ENCODE data around the gene BNIP3. TPM values are rescaled to one million over a fixed set of nuclear protein-coding genes. Genes with fewer than 3 reads are reported as not detected.

BNIP3 gene
- total RNA-seq, 1 experiment from 2014 or later, result 57.1 TPM

GRCh38 chr10:131963350-131963749 is 18.4 kb downstream of the BNIP3 start:
- Histone ChIP-seq H3K4ac (ENCODE audit: low read depth, low read length) (no peak overlapping the region), H2BK20ac (ENCODE audit: low read depth, low read length, poor library complexity, severe bottlenecking) (no peak overlapping the region), H2BK120ac (ENCODE audit: low read depth, low read length, poor library complexity, severe bottlenecking) (no peak overlapping the region), H3K23ac (ENCODE audit: insufficient read length, low read depth, low read length) (no peak overlapping the region), H4K91ac (ENCODE audit: insufficient read length, low read depth, low read length) (no peak overlapping the region), H3K9me3 (ENCODE audit: control insufficient read depth, low read depth, low read length) (no peaks in the 10 kb centered on the region), H3K23me2 (ENCODE audit: insufficient read length, low read depth, low read length, poor library complexity, severe bottlenecking) (peaks cover 4% of the 10 kb centered on the region), H3K79me2 (ENCODE audit: insufficient read depth, low read length) (no peaks in the 10 kb centered on the region), H3K79me1 (ENCODE audit: insufficient read depth, low read depth, low read length, poor library complexity, severe bottlenecking) (no peaks in the 10 kb centered on the region), H4K5ac (ENCODE audit: insufficient read length, low read depth, low read length) (no peak overlapping the region), H3K27me3 (ENCODE audit: insufficient read depth, low read length) (no peaks in the 10 kb centered on the region), H3K56ac (ENCODE audit: insufficient read length, low read depth, low read length) (no peak overlapping the region), H3K4me1 (ENCODE audit: insufficient read depth, low read length) (no peaks in the 10 kb centered on the region), H2AK5ac (ENCODE audit: insufficient read length, low read length) (no peak overlapping the region), H2AFZ (ENCODE audit: low read length) (no peak overlapping the region), H3T11ph (ENCODE audit: low read length) (no peak overlapping the region), H3K4me2 (ENCODE audit: insufficient read depth, insufficient read length, low read length) (no peak overlapping the region), H2BK5ac (ENCODE audit: insufficient read length, low read length) (no peak overlapping the region), H4K20me1 (ENCODE audit: control insufficient read depth, insufficient read depth, insufficient read length) (peaks cover 3% of the 10 kb centered on the region), H3K9ac (ENCODE audit: extremely low read depth, insufficient read length, low read length) (no peak overlapping the region), H4K8ac (replicated peaks; ENCODE audit: insufficient read length, low read depth, low read length) (no peak overlapping the region), H3K18ac (ENCODE audit: insufficient read length, low read depth, low read length) (no peak overlapping the region), H2BK15ac (ENCODE audit: low read depth, low read length) (no peak overlapping the region), H2BK12ac (ENCODE audit: insufficient read length, low read depth, low read length) (no peak overlapping the region), H3K14ac (ENCODE audit: insufficient read depth, low read length) (no peak overlapping the region), H3K27ac (ENCODE audit: insufficient read length, low read depth, low read length) (no peak overlapping the region)
- H3K36me3 Mint-ChIP-seq (ENCODE audit: insufficient read depth in 1 of 3, low read depth in 3 of 3), result peaks cover 12 to 29% (median 26%) of the 10 kb centered on the region in 3 experiments; a peak in 6 of 7 replicates
- no peak overlapping the region for H3K4me3 Mint-ChIP-seq
- TF ChIP-seq CTCF (conservative IDR thresholded peaks at IDR 0.05), result no peak
- H3K27ac Mint-ChIP-seq, result no peak overlapping the region
- no peaks in the 10 kb centered on the region for H3K27me3 Mint-ChIP-seq (ENCODE audit: low read depth)
- 0 out of 4 replicates have a peak, but pooled peaks cover 0 to 6% of the 10 kb centered on the region in 2 experiments for H3K4me1 Mint-ChIP-seq
- H3K9me3 Mint-ChIP-seq, result peaks cover 0 to 9% of the 10 kb centered on the region in 2 experiments; a peak in 2 of 5 replicates
- DNase-seq, result no peak
- WGBS (ENCODE audit: extremely low coverage, insufficient read length, low lambda C conversion rate), result no CpG with 5 or more reads among the region's 20 CpGs
